H9 (cell line): Measurements from ENCODE around the gene KRT71. TPM values are rescaled to one million over a fixed set of nuclear protein-coding genes. Genes with fewer than 3 reads are reported as not detected.

Source experiments
- DNase-seq: peaks from one replicate; pipeline ENCODE4 v3.0.0-alpha.2; 2017
- H2AFZ ChIP-seq: one replicate; pipeline ENCODE4 v1.6.1; 2013; ENCODE audit warnings: mild to moderate bottlenecking, low read length, control low read depth, moderate library complexity
- H2AK5ac ChIP-seq: 2 replicates; pipeline ENCODE4 v1.6.1; 2013; ENCODE audit warnings: low read length, control low read depth, mixed read lengths; ENCODE audit not compliant: insufficient read length
- H2BK120ac ChIP-seq: one replicate; pipeline ENCODE4 v1.6.1; 2013; ENCODE audit warnings: low read depth, mild to moderate bottlenecking, low read length, control low read depth, inconsistent platforms; ENCODE audit not compliant: poor library complexity, severe bottlenecking
- H2BK12ac ChIP-seq: 2 replicates; pipeline ENCODE4 v1.6.1; 2013; ENCODE audit warnings: low read length, control low read depth, mixed read lengths, low read depth; ENCODE audit not compliant: insufficient read length
- H2BK15ac ChIP-seq: 2 replicates; pipeline ENCODE4 v1.6.1; 2013; ENCODE audit warnings: low read depth, low read length, control low read depth
- H2BK20ac ChIP-seq: one replicate; pipeline ENCODE4 v1.6.1; 2013; ENCODE audit warnings: low read depth, mild to moderate bottlenecking, low read length, control low read depth, inconsistent platforms; ENCODE audit not compliant: poor library complexity, severe bottlenecking
- H2BK5ac ChIP-seq: 2 replicates; pipeline ENCODE4 v1.6.1; 2013; ENCODE audit warnings: low read length, control low read depth, mixed read lengths; ENCODE audit not compliant: insufficient read length
- H3K14ac ChIP-seq: 2 replicates; pipeline ENCODE4 v1.6.1; 2013; ENCODE audit warnings: low read length, control low read depth; ENCODE audit not compliant: insufficient read depth
- H3K18ac ChIP-seq: 2 replicates; pipeline ENCODE4 v1.6.1; 2013; ENCODE audit warnings: low read depth, mild to moderate bottlenecking, mixed read lengths, low read length, control low read depth; ENCODE audit not compliant: insufficient read length
- H3K23ac ChIP-seq: 2 replicates; pipeline ENCODE4 v1.6.1; 2013; ENCODE audit warnings: low read length, control low read depth, mixed read lengths, low read depth; ENCODE audit not compliant: insufficient read length
- H3K23me2 ChIP-seq: 2 replicates; pipeline ENCODE4 v1.6.1; 2013; ENCODE audit warnings: low read depth, mild to moderate bottlenecking, mixed read lengths, low read length, control low read depth; ENCODE audit not compliant: insufficient read length, poor library complexity, severe bottlenecking
- H3K27ac ChIP-seq: 2 replicates; pipeline ENCODE4 v1.5.1; 2013; ENCODE audit warnings: low read length, control low read depth, mixed read lengths, low read depth; ENCODE audit not compliant: insufficient read length
- H3K27me3 ChIP-seq: 2 replicates; pipeline ENCODE4 v1.6.1; 2013; ENCODE audit warnings: low read length, control low read depth, inconsistent platforms; ENCODE audit not compliant: insufficient read depth
- H3K4ac ChIP-seq: 2 replicates; pipeline ENCODE4 v1.6.1; 2013; ENCODE audit warnings: low read depth, mild to moderate bottlenecking, control low read depth, inconsistent platforms, low read length, moderate library complexity
- H3K4me1 ChIP-seq: 2 replicates; pipeline ENCODE4 v1.6.1; 2013; ENCODE audit warnings: low read length, control low read depth, inconsistent platforms; ENCODE audit not compliant: insufficient read depth
- H3K4me2 ChIP-seq: 2 replicates; pipeline ENCODE4 v1.6.1; 2013; ENCODE audit warnings: low read length, control low read depth, mixed read lengths; ENCODE audit not compliant: insufficient read length, insufficient read depth
- H3K56ac ChIP-seq: 2 replicates; pipeline ENCODE4 v1.6.1; 2013; ENCODE audit warnings: low read depth, mild to moderate bottlenecking, mixed read lengths, low read length, control low read depth; ENCODE audit not compliant: insufficient read length
- H3K79me1 ChIP-seq: 2 replicates; pipeline ENCODE4 v1.6.1; 2013; ENCODE audit warnings: low read depth, mild to moderate bottlenecking, moderate library complexity, low read length, control low read depth, inconsistent platforms; ENCODE audit not compliant: insufficient read depth, poor library complexity, severe bottlenecking
- H3K79me2 ChIP-seq: 2 replicates; pipeline ENCODE4 v1.6.1; 2013; ENCODE audit warnings: low read length, control low read depth, inconsistent platforms; ENCODE audit not compliant: insufficient read depth
- H3K9ac ChIP-seq: 2 replicates; pipeline ENCODE4 v1.6.1; 2013; ENCODE audit warnings: low read length, control low read depth, mixed read lengths; ENCODE audit not compliant: insufficient read length; ENCODE audit errors: extremely low read depth
- H3K9me3 ChIP-seq: one replicate; pipeline ENCODE4 v1.6.1; 2013; ENCODE audit warnings: low read depth, low read length, inconsistent platforms; ENCODE audit not compliant: control insufficient read depth
- H3T11ph ChIP-seq: one replicate; pipeline ENCODE4 v1.6.1; 2013; ENCODE audit warnings: mild to moderate bottlenecking, low read length, control low read depth, inconsistent platforms
- H4K20me1 ChIP-seq: one replicate; pipeline ENCODE4 v1.6.1; 2013; ENCODE audit not compliant: control insufficient read depth, insufficient read length, insufficient read depth
- H4K5ac ChIP-seq: 2 replicates; pipeline ENCODE4 v1.6.1; 2013; ENCODE audit warnings: low read depth, mild to moderate bottlenecking, mixed read lengths, low read length, control low read depth; ENCODE audit not compliant: insufficient read length
- H4K8ac ChIP-seq: replicated peaks from 2 replicates; pipeline ENCODE4 v1.6.1; 2013; ENCODE audit warnings: low read length, control low read depth, mixed read lengths, low read depth; ENCODE audit not compliant: insufficient read length
- H4K91ac ChIP-seq: 2 replicates; pipeline ENCODE4 v1.6.1; 2013; ENCODE audit warnings: low read depth, mild to moderate bottlenecking, moderate library complexity, mixed read lengths, low read length, control low read depth; ENCODE audit not compliant: insufficient read length
- H3K27ac Mint-ChIP-seq, 3 experiments: 2 replicates in 2 of 3; 3 replicates in 1 of 3; pipeline ENCODE4 v1.8.0; 2020 to 2021; ENCODE audit warnings: mixed read lengths in 3 of 3, mild to moderate bottlenecking in 1 of 3, moderate library complexity in 1 of 3
- H3K27me3 Mint-ChIP-seq: 2 replicates; pipeline ENCODE4 v1.8.0; 2021; ENCODE audit warnings: low read depth, mild to moderate bottlenecking, moderate library complexity, mixed read lengths
- H3K36me3 Mint-ChIP-seq, 3 experiments: 2 replicates in 2 of 3; 3 replicates in 1 of 3; pipeline ENCODE4 v1.8.0; 2020 to 2021; ENCODE audit warnings: low read depth in 3 of 3, mixed read lengths in 3 of 3; ENCODE audit not compliant: insufficient read depth in 1 of 3
- H3K4me1 Mint-ChIP-seq, 2 experiments: 2 replicates each; pipeline ENCODE4 v1.8.0; 2020; ENCODE audit warnings: mixed read lengths in 2 of 2
- H3K4me3 Mint-ChIP-seq, 2 experiments: 2 replicates in 1 of 2; 3 replicates in 1 of 2; pipeline ENCODE4 v1.8.0; 2020 to 2021; ENCODE audit warnings: mild to moderate bottlenecking in 2 of 2, mixed read lengths in 2 of 2, moderate library complexity in 1 of 2
- H3K9me3 Mint-ChIP-seq, 2 experiments: 2 replicates in 1 of 2; 3 replicates in 1 of 2; pipeline ENCODE4 v1.8.0; 2020; ENCODE audit warnings: mild to moderate bottlenecking in 2 of 2, mixed read lengths in 2 of 2, moderate library complexity in 1 of 2
- CTCF ChIP-seq: fragments of 200-600 bp; sonication (generic); conservative IDR thresholded peaks from 3 replicates; pipeline ENCODE4 v1.8.0; 2021; ENCODE audit warnings: antibody characterized with exemption, mild to moderate bottlenecking
- WGBS: extraction: QIAGEN DNeasy Blood & Tissue Kit; methylation state at CpG from one replicate; pipeline ENCODE4 v1.1.7; 2013; ENCODE audit warnings: missing lambda C conversion rate, low lambda C conversion rate, mixed read lengths; ENCODE audit not compliant: insufficient read length; ENCODE audit errors: extremely low coverage; 5-methylcytosine and 5-hydroxymethylcytosine counted together
- total RNA-seq: library from RNA; stranded (reverse); gene quantifications from 2 replicates; pipeline ENCODE4 v1.2.1, GENCODE V29; 2021

Gene KRT71
- total RNA-seq, 1 experiment from 2014 or later, result not detected

GRCh38 chr12:52575256-52575655, 22.3 kb upstream of the KRT71 start:
- no peaks in the 10 kb centered on the region for H3K23me2 ChIP-seq
- H4K8ac ChIP-seq, result no peak overlapping the region
- H3K9me3 ChIP-seq, result no peaks in the 10 kb centered on the region
- Mint-ChIP-seq H3K4me3 (no peak overlapping the region), H3K9me3 (no peaks in the 10 kb centered on the region), H3K4me1 (peaks cover 0 to 5% of the 10 kb centered on the region in 2 experiments; a peak in 2 of 4 replicates), H3K27ac (no peak overlapping the region), H3K36me3 (no peaks in the 10 kb centered on the region), H3K27me3 (peaks cover 11% of the 10 kb centered on the region)
- no peak overlapping the region for H3K4ac ChIP-seq
- DNase-seq, result no peak
- no peaks in the 10 kb centered on the region for H3K27me3 ChIP-seq
- H2AK5ac ChIP-seq, result no peak overlapping the region
- no peak overlapping the region for H3K56ac ChIP-seq
- H3K79me2 ChIP-seq, result no peaks in the 10 kb centered on the region
- no peak overlapping the region for H3K14ac ChIP-seq
- no peak overlapping the region for H2BK15ac ChIP-seq
- no peak overlapping the region for H2AFZ ChIP-seq
- H3K27ac ChIP-seq, result no peak overlapping the region
- no peak overlapping the region for H4K91ac ChIP-seq
- no peak overlapping the region for H3K4me2 ChIP-seq
- H2BK12ac ChIP-seq, result no peak overlapping the region
- no peak overlapping the region for H3K18ac ChIP-seq
- no peak overlapping the region for H2BK20ac ChIP-seq
- H3K23ac ChIP-seq, result no peak overlapping the region
- H2BK5ac ChIP-seq, result no peak overlapping the region
- no peaks in the 10 kb centered on the region for H4K20me1 ChIP-seq
- H3K79me1 ChIP-seq, result no peaks in the 10 kb centered on the region
- no peak for TF ChIP-seq CTCF
- H3T11ph ChIP-seq, result no peak overlapping the region
- no peaks in the 10 kb centered on the region for H3K4me1 ChIP-seq
- H2BK120ac ChIP-seq, result no peak overlapping the region
- WGBS, result no CpG with 5 or more reads among the region's 9 CpGs
- H4K5ac ChIP-seq, result no peak overlapping the region
- H3K9ac ChIP-seq, result no peak overlapping the region
